Spinal cord (tissue), 10 donors: ENCODE measurements around the gene USP17L24. TPM values are rescaled to one million over a fixed set of nuclear protein-coding genes. Genes with fewer than 3 reads are reported as not detected.
"Not testable (repeated sequence)": the region's sequence is repeated elsewhere in the genome, so short reads cannot be mapped to it uniquely, and the experiment has no call there.

Source experiments
- DNase-seq, 6 donors: peaks; one replicate each; pipeline versions ENCODE4 v3.0.0 to v3.0.0-alpha.2; 2013 to 2015; ENCODE audit warnings: low spot score in 6 of 6, low read depth in 4 of 6
- H3K27ac ChIP-seq: one replicate; pipeline ENCODE4 v1.5.1; 2013; ENCODE audit warnings: low read depth, low read length, control low read depth
- H3K27me3 ChIP-seq: one replicate; pipeline ENCODE4 v1.6.1; 2013; ENCODE audit warnings: low read length; ENCODE audit not compliant: control insufficient read depth, insufficient read depth
- H3K36me3 ChIP-seq: one replicate; pipeline ENCODE4 v1.6.1; 2013; ENCODE audit warnings: low read length; ENCODE audit not compliant: control insufficient read depth, insufficient read depth
- H3K4me1 ChIP-seq: one replicate; pipeline ENCODE4 v1.6.1; 2013; ENCODE audit warnings: low read length; ENCODE audit not compliant: control insufficient read depth, insufficient read depth
- H3K4me3 ChIP-seq: one replicate; pipeline ENCODE4 v1.5.1; 2013; ENCODE audit warnings: low read depth, low read length, control low read depth
- H3K9me3 ChIP-seq: one replicate; pipeline ENCODE4 v1.6.1; 2013; ENCODE audit warnings: low read length; ENCODE audit not compliant: control insufficient read depth, insufficient read depth
- WGBS: methylation state at CpG from one replicate; pipeline ENCODE4 v1.1.5; 2013; ENCODE audit warnings: missing lambda C conversion rate; ENCODE audit not compliant: insufficient coverage; 5-methylcytosine and 5-hydroxymethylcytosine counted together
- polyA plus RNA-seq, 2 donors: library from polyadenylated mRNA; unstranded; fragments of 120-200 nt; gene quantifications; one replicate each; pipeline ENCODE4 v1.2.1, GENCODE V29; 2013; ENCODE audit not compliant: insufficient read length in 2 of 2
- total RNA-seq, 2 donors: library from RNA; depleted of rRNA in 1 of 2; stranded (reverse); fragments of 120-200 nt in 1 of 2; fragments of >200 nt in 1 of 2; gene quantifications; one replicate each; pipeline versions ENCODE4 v1.2.3 to v1.2.4, GENCODE V29; 2013 to 2014
- donor health status: healthy.

USP17L24 gene
- total and polyA plus RNA-seq, 4 donors = not detected

DNA sequence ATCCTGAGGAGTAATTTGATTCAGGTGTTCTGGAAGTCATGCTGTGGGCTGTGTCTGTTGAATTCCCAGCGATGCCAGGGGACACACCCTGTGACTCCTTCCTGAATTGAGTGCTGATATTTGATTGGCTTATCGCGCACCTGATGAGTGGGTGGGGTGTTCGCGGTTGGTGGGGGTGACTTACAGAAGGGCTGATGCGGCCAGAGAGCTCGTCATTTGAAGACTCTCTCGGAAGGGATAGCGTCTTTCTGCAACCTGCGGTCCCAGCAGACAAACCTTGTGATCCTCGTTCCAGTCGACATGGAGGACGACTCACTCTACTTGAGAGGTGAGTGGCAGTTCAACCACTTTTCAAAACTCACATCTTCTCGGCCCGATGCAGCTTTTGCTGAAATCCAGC is 37.9 kb downstream of the USP17L24 start, which contains the start of gene USP17L30:
Gene USP17L30 (plus strand): TSS at position 301 of the 400 bp plus-strand sequence. CDS start 0 bp downstream, at position 301.
- WGBS = no CpG with 5 or more reads among the region's 15 CpGs

More for the DNA sequence above, 37.9 kb downstream of the USP17L24 start, which contains the start of gene USP17L30:
- H3K9me3 ChIP-seq, H3K36me3 ChIP-seq, H3K27me3 ChIP-seq, H3K27ac ChIP-seq, H3K4me3 ChIP-seq, DNase-seq, H3K4me1 ChIP-seq: not testable (repeated sequence)

Other genes starting within 250 kb of the USP17L24 start
- not detected for gene FAM90A26, start 154.8 kb upstream of the USP17L24 start, total RNA-seq
- under 1 TPM in 1 of 2 donors, not detected in 1; 0.20 TPM for gene FAM90A26, start 154.8 kb upstream of the USP17L24 start, polyA plus RNA-seq
- not detected for gene USP17L10, start 114.5 kb upstream of the USP17L24 start, total RNA-seq
- not detected for gene USP17L10, start 114.5 kb upstream of the USP17L24 start, polyA plus RNA-seq
- not detected for gene USP17L11, start 109.8 kb upstream of the USP17L24 start, total RNA-seq
- gene USP17L11, start 109.8 kb upstream of the USP17L24 start, polyA plus RNA-seq = not detected
- not detected for gene USP17L12, start 105.0 kb upstream of the USP17L24 start, total RNA-seq
- gene USP17L12, start 105.0 kb upstream of the USP17L24 start, polyA plus RNA-seq = not detected
- gene USP17L13, start 100.3 kb upstream of the USP17L24 start, total RNA-seq = not detected
- gene USP17L13, start 100.3 kb upstream of the USP17L24 start, polyA plus RNA-seq = not detected
- gene USP17L15, start 90.8 kb upstream of the USP17L24 start, total RNA-seq = not detected
- not detected for gene USP17L15, start 90.8 kb upstream of the USP17L24 start, polyA plus RNA-seq
- gene USP17L17, start 81.3 kb upstream of the USP17L24 start, total RNA-seq = not detected
- gene USP17L17, start 81.3 kb upstream of the USP17L24 start, polyA plus RNA-seq = not detected
- not detected for gene USP17L18, start 76.5 kb upstream of the USP17L24 start, total RNA-seq
- not detected for gene USP17L18, start 76.5 kb upstream of the USP17L24 start, polyA plus RNA-seq
- gene USP17L19, start 71.8 kb upstream of the USP17L24 start, total RNA-seq = not detected
- gene USP17L19, start 71.8 kb upstream of the USP17L24 start, polyA plus RNA-seq = not detected
- not detected for gene USP17L20, start 67.0 kb upstream of the USP17L24 start, total RNA-seq
- not detected for gene USP17L20, start 67.0 kb upstream of the USP17L24 start, polyA plus RNA-seq
- gene USP17L21, start 62.3 kb upstream of the USP17L24 start, total RNA-seq = not detected
- not detected for gene USP17L21, start 62.3 kb upstream of the USP17L24 start, polyA plus RNA-seq
- gene USP17L22, start 57.5 kb upstream of the USP17L24 start, total RNA-seq = not detected
- not detected for gene USP17L22, start 57.5 kb upstream of the USP17L24 start, polyA plus RNA-seq
- gene USP17L25, start 4.7 kb downstream of the USP17L24 start, total RNA-seq = not detected
- not detected for gene USP17L25, start 4.7 kb downstream of the USP17L24 start, polyA plus RNA-seq
- gene USP17L26, start 9.5 kb downstream of the USP17L24 start, total RNA-seq = not detected
- gene USP17L26, start 9.5 kb downstream of the USP17L24 start, polyA plus RNA-seq = not detected
- not detected for gene USP17L5, start 14.2 kb downstream of the USP17L24 start, total RNA-seq
- gene USP17L5, start 14.2 kb downstream of the USP17L24 start, polyA plus RNA-seq = not detected
- not detected for gene USP17L27, start 19.0 kb downstream of the USP17L24 start, total RNA-seq
- not detected for gene USP17L27, start 19.0 kb downstream of the USP17L24 start, polyA plus RNA-seq
- not detected for gene USP17L28, start 23.7 kb downstream of the USP17L24 start, total RNA-seq
- gene USP17L28, start 23.7 kb downstream of the USP17L24 start, polyA plus RNA-seq = not detected
- gene USP17L29, start 28.5 kb downstream of the USP17L24 start, total RNA-seq = not detected
- gene USP17L29, start 28.5 kb downstream of the USP17L24 start, polyA plus RNA-seq = not detected
- gene USP17L30, start 38.0 kb downstream of the USP17L24 start, total RNA-seq = not detected
- gene USP17L30, start 38.0 kb downstream of the USP17L24 start, polyA plus RNA-seq = not detected
- not detected for gene DEFB131A, start 119.2 kb downstream of the USP17L24 start, total RNA-seq
- not detected for gene DEFB131A, start 119.2 kb downstream of the USP17L24 start, polyA plus RNA-seq